ENCODE measurements around the gene SH3BGRL3.

Gene SH3BGRL3

DNA sequence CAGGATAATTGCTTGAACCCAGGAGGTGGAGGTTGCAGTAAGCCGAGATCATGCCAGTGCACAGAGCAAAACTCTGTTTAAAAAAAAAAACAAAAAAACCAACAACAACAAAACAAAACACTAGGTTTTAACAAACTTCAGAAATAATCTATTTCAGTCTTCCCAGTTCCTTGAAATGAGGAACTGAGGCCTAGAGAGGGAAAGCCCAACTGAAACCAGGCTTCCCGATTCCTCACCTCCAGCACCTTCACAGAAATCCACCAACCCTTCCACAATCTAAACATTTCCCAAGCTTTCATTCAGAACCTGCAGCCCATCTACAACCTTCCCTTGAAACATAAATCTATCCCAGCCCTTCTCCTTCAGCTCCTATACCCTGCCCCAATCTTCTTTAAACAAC lies 37.3 kb downstream of the SH3BGRL3 start:
- no peak for TF ChIP-seq PPARA (CRISPR knock-in tag; IDR thresholded peaks at IDR 0.05; ENCODE audit: borderline replicate concordance)
- no peak for TF ChIP-seq ZFP30 (CRISPR knock-in tag; IDR thresholded peaks at IDR 0.05)
- no peak for TF ChIP-seq ISL1 (CRISPR knock-in tag; IDR thresholded peaks at IDR 0.05)
- TF ChIP-seq, protein P1, sequence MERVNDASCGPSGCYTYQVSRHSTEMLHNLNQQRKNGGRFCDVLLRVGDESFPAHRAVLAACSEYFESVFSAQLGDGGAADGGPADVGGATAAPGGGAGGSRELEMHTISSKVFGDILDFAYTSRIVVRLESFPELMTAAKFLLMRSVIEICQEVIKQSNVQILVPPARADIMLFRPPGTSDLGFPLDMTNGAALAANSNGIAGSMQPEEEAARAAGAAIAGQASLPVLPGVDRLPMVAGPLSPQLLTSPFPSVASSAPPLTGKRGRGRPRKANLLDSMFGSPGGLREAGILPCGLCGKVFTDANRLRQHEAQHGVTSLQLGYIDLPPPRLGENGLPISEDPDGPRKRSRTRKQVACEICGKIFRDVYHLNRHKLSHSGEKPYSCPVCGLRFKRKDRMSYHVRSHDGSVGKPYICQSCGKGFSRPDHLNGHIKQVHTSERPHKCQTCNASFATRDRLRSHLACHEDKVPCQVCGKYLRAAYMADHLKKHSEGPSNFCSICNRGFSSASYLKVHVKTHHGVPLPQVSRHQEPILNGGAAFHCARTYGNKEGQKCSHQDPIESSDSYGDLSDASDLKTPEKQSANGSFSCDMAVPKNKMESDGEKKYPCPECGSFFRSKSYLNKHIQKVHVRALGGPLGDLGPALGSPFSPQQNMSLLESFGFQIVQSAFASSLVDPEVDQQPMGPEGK (CRISPR knock-in tag; IDR thresholded peaks at IDR 0.05; ENCODE audit: borderline replicate concordance) = no peak
- TF ChIP-seq, protein P2, sequence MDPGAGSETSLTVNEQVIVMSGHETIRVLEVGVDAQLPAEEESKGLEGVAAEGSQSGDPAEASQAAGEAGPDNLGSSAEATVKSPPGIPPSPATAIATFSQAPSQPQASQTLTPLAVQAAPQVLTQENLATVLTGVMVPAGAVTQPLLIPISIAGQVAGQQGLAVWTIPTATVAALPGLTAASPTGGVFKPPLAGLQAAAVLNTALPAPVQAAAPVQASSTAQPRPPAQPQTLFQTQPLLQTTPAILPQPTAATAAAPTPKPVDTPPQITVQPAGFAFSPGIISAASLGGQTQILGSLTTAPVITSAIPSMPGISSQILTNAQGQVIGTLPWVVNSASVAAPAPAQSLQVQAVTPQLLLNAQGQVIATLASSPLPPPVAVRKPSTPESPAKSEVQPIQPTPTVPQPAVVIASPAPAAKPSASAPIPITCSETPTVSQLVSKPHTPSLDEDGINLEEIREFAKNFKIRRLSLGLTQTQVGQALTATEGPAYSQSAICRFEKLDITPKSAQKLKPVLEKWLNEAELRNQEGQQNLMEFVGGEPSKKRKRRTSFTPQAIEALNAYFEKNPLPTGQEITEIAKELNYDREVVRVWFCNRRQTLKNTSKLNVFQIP (CRISPR knock-in tag; IDR thresholded peaks at IDR 0.05; ENCODE audit: borderline replicate concordance, low read depth) = no peak
- no peak for TF ChIP-seq RARB (CRISPR knock-in tag; IDR thresholded peaks at IDR 0.05)
- TF ChIP-seq ARNTL (CRISPR knock-in tag; IDR thresholded peaks at IDR 0.05; ENCODE audit: borderline replicate concordance, low read depth) = no peak
- no peak for ATAC-seq

DNA sequence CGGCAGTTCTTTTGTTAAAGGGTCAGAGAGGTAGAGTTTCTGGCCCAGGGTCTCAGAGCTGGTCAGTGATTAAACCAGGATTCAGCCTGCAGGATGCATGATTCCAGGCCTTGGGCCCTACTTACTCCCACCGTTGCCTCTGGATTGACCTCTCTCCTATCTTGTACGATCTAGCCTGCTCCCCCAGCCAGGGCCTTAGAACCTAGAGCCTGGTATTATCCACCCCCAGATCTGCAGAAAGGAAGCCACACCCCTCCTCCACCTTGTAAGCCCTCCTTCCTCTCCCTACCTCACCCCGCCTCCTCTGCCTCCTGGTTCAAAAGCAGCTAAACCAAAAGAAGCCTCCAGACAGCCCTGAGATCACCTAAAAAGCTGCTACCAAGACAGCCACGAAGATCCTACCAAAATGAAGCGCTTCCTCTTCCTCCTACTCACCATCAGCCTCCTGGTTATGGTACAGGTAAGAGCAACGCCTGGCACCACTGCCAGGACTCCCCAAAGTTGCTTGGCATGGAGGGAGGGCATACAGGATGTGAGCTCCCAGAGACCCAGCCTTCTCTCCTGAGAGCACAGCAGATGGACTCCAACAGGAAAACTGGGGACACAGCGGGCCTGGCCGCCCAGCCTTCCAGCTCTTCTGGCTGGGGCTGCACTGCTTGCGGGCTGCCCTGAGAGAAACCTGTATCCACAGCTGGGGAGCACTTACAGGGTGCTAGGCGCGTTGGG lies 37.9 kb downstream of the SH3BGRL3 start, which contains the start of gene CD52:
Gene CD52 (plus strand): TSS at position 347 of the 726 bp plus-strand sequence. CDS start 60 bp downstream, at position 407.
- no peak for ATAC-seq

DNA sequence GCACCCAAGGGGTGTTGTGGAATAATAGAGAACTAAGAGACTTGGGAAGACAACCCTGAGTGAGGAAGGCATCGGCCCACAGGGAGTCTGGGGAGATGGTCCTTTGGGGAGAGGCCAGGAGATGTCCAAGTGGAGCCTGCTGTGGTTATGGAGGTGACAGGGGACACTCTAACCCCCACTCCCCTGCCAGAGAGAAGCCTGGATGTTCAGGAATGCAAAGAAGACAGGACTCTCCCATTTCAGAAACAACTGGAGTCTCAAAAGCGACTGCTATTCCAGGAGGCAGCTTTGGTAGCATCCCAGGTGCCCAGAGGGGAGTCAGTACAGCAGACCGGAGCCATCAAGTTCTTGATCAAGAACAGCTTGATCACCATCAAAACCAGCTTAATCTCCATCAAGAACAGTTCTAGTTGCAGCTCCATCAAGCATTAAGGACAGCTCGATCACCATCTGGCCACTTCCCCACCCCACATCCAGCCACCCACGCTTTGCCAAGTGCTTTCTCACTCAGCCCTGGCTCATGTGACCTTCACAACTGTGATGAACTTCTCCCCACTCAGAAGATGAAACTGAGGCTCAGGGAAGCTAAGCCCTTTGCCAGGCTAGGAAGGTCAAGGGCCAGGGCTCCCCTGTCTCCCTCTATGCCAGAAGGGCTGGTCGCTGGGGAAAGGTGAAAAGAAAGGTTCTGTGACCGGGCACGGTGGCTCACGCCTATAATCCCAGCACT lies 38.6 kb downstream of the SH3BGRL3 start:
- TF ChIP-seq ZFP30 (CRISPR knock-in tag; IDR thresholded peaks at IDR 0.05) = no peak
- no peak for TF ChIP-seq ISL1 (CRISPR knock-in tag; IDR thresholded peaks at IDR 0.05)
- no peak for TF ChIP-seq ZNF8 (CRISPR knock-in tag; IDR thresholded peaks at IDR 0.05)
- TF ChIP-seq GLIS3 (CRISPR knock-in tag; IDR thresholded peaks at IDR 0.05) = no peak
- no peak for TF ChIP-seq TCF4 (CRISPR knock-in tag; IDR thresholded peaks at IDR 0.05; ENCODE audit: borderline replicate concordance)
- TF ChIP-seq ARNTL (CRISPR knock-in tag; IDR thresholded peaks at IDR 0.05; ENCODE audit: borderline replicate concordance, low read depth) = no peak
- TF ChIP-seq ZC3H10 (CRISPR knock-in tag; IDR thresholded peaks at IDR 0.05) = no peak
- TF ChIP-seq RARB (CRISPR knock-in tag; IDR thresholded peaks at IDR 0.05) = no peak
- TF ChIP-seq, protein P2 (CRISPR knock-in tag; IDR thresholded peaks at IDR 0.05; ENCODE audit: borderline replicate concordance, low read depth) = no peak
- TF ChIP-seq SNAI2 (CRISPR knock-in tag; IDR thresholded peaks at IDR 0.05) = no peak
- no peak for TF ChIP-seq ZNF70 (CRISPR knock-in tag; IDR thresholded peaks at IDR 0.05)
- TF ChIP-seq TOX (CRISPR knock-in tag; IDR thresholded peaks at IDR 0.05; ENCODE audit: borderline replicate concordance) = no peak
- no peak for TF ChIP-seq ZFP3 (CRISPR knock-in tag; IDR thresholded peaks at IDR 0.05)
- TF ChIP-seq, protein P1 (CRISPR knock-in tag; IDR thresholded peaks at IDR 0.05; ENCODE audit: borderline replicate concordance) = no peak
- TF ChIP-seq CSDC2 (CRISPR knock-in tag; IDR thresholded peaks at IDR 0.05) = no peak
- TF ChIP-seq PPARA (CRISPR knock-in tag; IDR thresholded peaks at IDR 0.05; ENCODE audit: borderline replicate concordance) = no peak
- no peak for TF ChIP-seq OSR1 (CRISPR knock-in tag; IDR thresholded peaks at IDR 0.05)
- TF ChIP-seq, protein P3, sequence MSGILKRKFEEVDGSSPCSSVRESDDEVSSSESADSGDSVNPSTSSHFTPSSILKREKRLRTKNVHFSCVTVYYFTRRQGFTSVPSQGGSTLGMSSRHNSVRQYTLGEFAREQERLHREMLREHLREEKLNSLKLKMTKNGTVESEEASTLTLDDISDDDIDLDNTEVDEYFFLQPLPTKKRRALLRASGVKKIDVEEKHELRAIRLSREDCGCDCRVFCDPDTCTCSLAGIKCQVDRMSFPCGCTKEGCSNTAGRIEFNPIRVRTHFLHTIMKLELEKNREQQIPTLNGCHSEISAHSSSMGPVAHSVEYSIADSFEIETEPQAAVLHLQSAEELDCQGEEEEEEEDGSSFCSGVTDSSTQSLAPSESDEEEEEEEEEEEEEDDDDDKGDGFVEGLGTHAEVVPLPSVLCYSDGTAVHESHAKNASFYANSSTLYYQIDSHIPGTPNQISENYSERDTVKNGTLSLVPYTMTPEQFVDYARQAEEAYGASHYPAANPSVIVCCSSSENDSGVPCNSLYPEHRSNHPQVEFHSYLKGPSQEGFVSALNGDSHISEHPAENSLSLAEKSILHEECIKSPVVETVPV (CRISPR knock-in tag; IDR thresholded peaks at IDR 0.05) = no peak
- ATAC-seq = no peak

More for the DNA sequence above, 37.9 kb downstream of the SH3BGRL3 start, which contains the start of gene CD52:
- no peak for TF ChIP-seq OSR1 (CRISPR knock-in tag; IDR thresholded peaks at IDR 0.05)
- TF ChIP-seq SNAI2 (CRISPR knock-in tag; IDR thresholded peaks at IDR 0.05) = no peak
- no peak for TF ChIP-seq ISL1 (CRISPR knock-in tag; IDR thresholded peaks at IDR 0.05)
- TF ChIP-seq ZNF8 (CRISPR knock-in tag; IDR thresholded peaks at IDR 0.05) = no peak
- no peak for TF ChIP-seq BACH2 (CRISPR knock-in tag; IDR thresholded peaks at IDR 0.05; ENCODE audit: borderline replicate concordance)
- no peak for TF ChIP-seq ZFP3 (CRISPR knock-in tag; IDR thresholded peaks at IDR 0.05)
- no peak for TF ChIP-seq ZFP30 (CRISPR knock-in tag; IDR thresholded peaks at IDR 0.05)
- no peak for TF ChIP-seq CSDC2 (CRISPR knock-in tag; IDR thresholded peaks at IDR 0.05)
- TF ChIP-seq RARB (CRISPR knock-in tag; IDR thresholded peaks at IDR 0.05) = no peak
